DOHH2 (cell line): ENCODE measurements around the gene PRSS12.
"Not testable (repeated sequence)": the region's sequence is repeated elsewhere in the genome, so short reads cannot be mapped to it uniquely, and the experiment has no call there.

ENCODE experiments used
- CTCF ChIP-seq: fragments of 200-600 bp; sonication (generic); IDR thresholded peaks from one replicate; pipeline ENCODE4 v1.5.1; 2014; ENCODE audit warnings: antibody characterized with exemption, mild to moderate bottlenecking, low read depth, low read length; ENCODE audit not compliant: poor library complexity, severe bottlenecking
- EZH2phosphoT487 ChIP-seq: fragments of 200-600 bp; sonication (generic); IDR thresholded peaks from 2 replicates; pipeline ENCODE4 v1.6.1; 2017; ENCODE audit warnings: borderline replicate concordance, mild to moderate bottlenecking, antibody characterized with exemption, low read length, moderate library complexity, mixed read lengths

- TF ChIP-seq CTCF, EZH2phosphoT487: not testable (repeated sequence)
Observed at GRCh38 chr4:118299619-118300018, 53.2 kb downstream of the PRSS12 start.
